GM19043 (cell line): ENCODE measurements around the gene CRTC2.
"Not testable (repeated sequence)": the region's sequence is repeated elsewhere in the genome, so short reads cannot be mapped to it uniquely, and the experiment has no call there.

ENCODE experiments used
- ATAC-seq: cut with Tn5 transposase; IDR thresholded peaks from one replicate; pipeline ENCODE4 v1.9.1; 2021; ENCODE audit warnings: low read depth; ENCODE audit not compliant: unreplicated experiment

CRTC2 gene

DNA sequence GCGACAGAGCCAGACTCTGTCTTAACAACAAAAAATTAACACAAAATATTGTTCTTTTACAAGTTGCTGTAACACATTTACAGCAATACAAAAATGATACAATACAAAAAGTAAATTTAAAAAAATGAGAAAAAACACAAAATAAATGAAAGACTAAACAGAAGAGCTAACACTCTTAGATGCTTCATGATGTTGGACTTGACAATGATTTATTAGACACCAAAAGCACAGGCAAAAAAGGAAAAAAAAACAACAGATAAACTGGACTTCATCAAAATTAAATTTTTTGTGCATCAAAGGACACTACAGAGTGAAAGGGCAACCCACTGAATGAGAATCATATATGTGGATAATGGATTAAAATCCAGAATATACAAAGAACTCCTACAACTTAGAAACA is 52.0 kb downstream of the CRTC2 start:
- no peak for ATAC-seq

DNA sequence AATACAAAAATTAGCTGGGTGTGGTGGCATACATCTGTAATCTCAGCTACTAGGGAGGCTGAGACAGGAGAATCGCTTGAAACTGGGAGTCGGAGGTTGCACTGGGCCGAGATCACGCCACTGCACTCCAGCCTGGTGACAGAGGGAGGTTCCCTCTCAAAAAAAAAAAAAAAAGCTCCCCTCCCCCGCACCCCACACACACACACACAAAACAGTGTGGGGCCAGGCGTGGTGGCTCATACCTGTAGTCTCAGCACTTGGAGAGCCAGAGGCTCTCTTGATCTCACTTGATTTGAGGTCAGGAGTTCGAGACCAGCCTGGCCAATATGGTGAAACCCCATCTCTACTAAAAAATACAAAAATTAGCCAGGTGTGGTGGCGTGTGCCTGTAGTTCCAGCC is 52.5 kb downstream of the CRTC2 start:
- ATAC-seq: not testable (repeated sequence)

DNA sequence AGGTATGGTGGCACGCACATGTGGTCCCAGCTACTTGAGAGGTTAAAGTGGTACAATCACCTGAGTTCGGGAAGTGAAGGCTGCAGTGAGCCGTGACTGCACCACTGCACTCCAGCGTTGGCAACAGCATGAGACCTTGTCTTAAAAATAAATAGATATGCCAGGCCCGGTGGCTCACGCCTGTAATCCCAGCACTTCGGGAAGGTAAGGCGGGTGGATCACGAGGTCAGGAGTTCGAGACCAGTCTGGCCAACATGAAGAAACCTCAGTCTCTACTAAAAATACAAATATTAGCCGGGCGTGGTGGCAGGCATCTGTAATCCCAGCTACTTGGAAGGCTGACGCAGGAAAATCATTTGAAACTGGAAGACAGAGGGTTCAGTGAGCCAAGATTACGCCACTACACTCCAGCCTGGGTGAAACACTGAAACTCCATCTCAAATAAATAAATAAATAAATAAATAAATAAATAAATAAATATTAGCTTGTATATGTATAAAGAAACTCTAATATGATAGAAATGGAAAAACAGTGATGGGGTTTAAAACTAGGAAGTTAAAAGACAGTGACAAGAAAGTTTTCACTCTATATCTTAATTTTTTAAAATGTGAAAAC is 54.5 kb downstream of the CRTC2 start:
- no peak for ATAC-seq

DNA sequence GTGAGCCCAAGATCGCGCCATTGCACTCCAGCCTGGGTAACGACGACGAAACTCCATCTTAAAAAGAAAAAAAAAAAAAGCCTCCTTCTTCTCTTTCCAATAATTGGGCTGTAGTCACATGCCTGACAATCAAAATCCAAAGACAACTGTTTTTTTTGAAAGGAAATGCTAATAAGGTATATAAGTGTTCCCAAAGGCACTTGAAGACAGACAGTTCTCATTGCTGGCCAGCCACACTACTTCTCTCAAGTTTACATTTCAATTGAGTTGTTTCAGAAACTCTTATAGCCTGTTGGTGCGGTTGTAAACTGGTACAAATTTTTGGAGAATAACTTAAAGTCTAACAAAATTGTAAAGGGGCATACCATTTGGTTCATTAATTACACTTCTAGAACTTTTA is 58.9 kb downstream of the CRTC2 start:
- ATAC-seq: no peak
